Adipose tissue (tissue), 3 donors: ENCODE data around the gene FPR3. TPM values are rescaled to one million over a fixed set of nuclear protein-coding genes. Genes with fewer than 3 reads are reported as not detected.
"Not testable (repeated sequence)": the region's sequence is repeated elsewhere in the genome, so short reads cannot be mapped to it uniquely, and the experiment has no call there.

Experiments used
- H3K27ac ChIP-seq: one replicate; pipeline ENCODE4 v1.5.1; 2013; ENCODE audit warnings: low read depth, low read length
- WGBS, 3 donors: extraction: QIAGEN DNeasy Blood & Tissue Kit; methylation state at CpG; one replicate each; pipeline ENCODE4 v1.1.7; 2013; 5-methylcytosine and 5-hydroxymethylcytosine counted together
- polyA plus RNA-seq, 3 donors: library from polyadenylated mRNA; stranded (reverse); fragments of 200-250 nt; gene quantifications; one replicate each; pipeline ENCODE4 v1.2.3, GENCODE V29; 2013
- donor health status: healthy with polysubstance abuse.
- donor health status: Bipolar disorder and iron deficiency.
- donor health status: healthy.

FPR3 gene
- 1 to 10 TPM in 2 of 3 donors, under 1 TPM in 1; 0.67 to 4.5 (median 1.6) TPM for polyA plus RNA-seq

GRCh38 chr19:51794885-51795490 lies at the start of gene FPR3:
TSS of gene FPR3 (plus strand) at chr19:51795157. CDS start at chr19:51823749, 28,592 bp downstream.
- WGBS, 3 donors = 51 to 68% (median 63%) methylated on average over 2 of the region's 2 CpGs

GRCh38 chr19:51746731-51747130 lies 48.2 kb upstream of the FPR3 start:
- H3K27ac ChIP-seq = no peak overlapping the region
- WGBS, 3 donors = 54 to 78% (median 77%) methylated on average over 7 of the region's 7 CpGs

More at GRCh38 chr19:51794885-51795490, at the start of gene FPR3:
- H3K27ac ChIP-seq = no peak within 1 kb of the TSS

- 67 to 86% (median 84%) methylated on average over 4 of the region's 4 CpGs for WGBS, 3 donors
- no peak overlapping the region for H3K27ac ChIP-seq
Measured at GRCh38 chr19:51749979-51750378, 45.0 kb upstream of the FPR3 start.

GRCh38 chr19:51750400-51751094 lies 44.4 kb upstream of the FPR3 start:
- H3K27ac ChIP-seq = no peak overlapping the region
- WGBS, 3 donors = 69 to 77% (median 70%) methylated on average over 7 of the region's 7 CpGs

GRCh38 chr19:51751655-51752054 lies 43.3 kb upstream of the FPR3 start, which contains the start of gene FPR1:
TSS of gene FPR1 (minus strand) at chr19:51751878. CDS start at chr19:51746994, 4,884 bp downstream.
- 31 to 79% (median 78%) methylated on average over 2 of the region's 2 CpGs for WGBS, 3 donors

GRCh38 chr19:51754109-51754508 lies 40.8 kb upstream of the FPR3 start:
- no peak overlapping the region for H3K27ac ChIP-seq
- 59 to 71% (median 68%) methylated on average over 6 of the region's 6 CpGs for WGBS, 3 donors

More at GRCh38 chr19:51751655-51752054, 43.3 kb upstream of the FPR3 start, which contains the start of gene FPR1:
- H3K27ac ChIP-seq = no peak within 1 kb of the TSS

- peak overlapping the region; percentile 59 for H3K27ac ChIP-seq
- WGBS, 3 donors = 75 to 85% (median 84%) methylated on average over 4 of the region's 4 CpGs
Measured at GRCh38 chr19:51754770-51755169, 40.2 kb upstream of the FPR3 start.

GRCh38 chr19:51755571-51755970 lies 39.4 kb upstream of the FPR3 start:
- no peak overlapping the region for H3K27ac ChIP-seq

GRCh38 chr19:51760697-51761356 lies 34.1 kb upstream of the FPR3 start, which contains the start of gene FPR2:
TSS of gene FPR2 (plus strand) at chr19:51761180. CDS start at chr19:51768659, 7,479 bp downstream.
- no peak within 1 kb of the TSS for H3K27ac ChIP-seq
- WGBS, 3 donors = 47 to 51% (median 50%) methylated on average over 8 of the region's 8 CpGs

More at GRCh38 chr19:51755571-51755970, 39.4 kb upstream of the FPR3 start:
- WGBS, 3 donors = 76 to 78% (median 77%) methylated on average over 7 of the region's 7 CpGs

GRCh38 chr19:51761696-51762095 lies 33.3 kb upstream of the FPR3 start:
- H3K27ac ChIP-seq = no peak overlapping the region
- 71 to 79% (median 72%) methylated on average over 7 of the region's 7 CpGs for WGBS, 3 donors

- no peak overlapping the region for H3K27ac ChIP-seq
- 42 to 45% (median 44%) methylated on average over 5 of the region's 5 CpGs for WGBS, 3 donors
Measured at GRCh38 chr19:51765086-51765485, 29.9 kb upstream of the FPR3 start.

GRCh38 chr19:51766461-51766860 lies 28.5 kb upstream of the FPR3 start:
- 55 to 59% (median 56%) methylated on average over 5 of the region's 5 CpGs for WGBS, 3 donors
- no peak overlapping the region for H3K27ac ChIP-seq

- WGBS, 3 donors = 25 to 51% (median 45%) methylated on average over 10 of the region's 10 CpGs
- peak overlapping the region; percentile 78 for H3K27ac ChIP-seq
Measured at GRCh38 chr19:51771376-51772130, 23.4 kb upstream of the FPR3 start.

- WGBS, 3 donors = 46 to 55% (median 51%) methylated on average over 6 of the region's 6 CpGs
- H3K27ac ChIP-seq = no peak overlapping the region
Measured at GRCh38 chr19:51772977-51773376, 22.0 kb upstream of the FPR3 start.

- WGBS, 3 donors = 73 to 92% (median 92%) methylated on average over 1 of the region's 1 CpG
- not testable (repeated sequence) for H3K27ac ChIP-seq
Measured at GRCh38 chr19:51776561-51776960, 18.4 kb upstream of the FPR3 start.

- WGBS, 3 donors = 24 to 32% (median 31%) methylated on average over 23 of the region's 23 CpGs
- H3K27ac ChIP-seq = no peak overlapping the region
Measured at GRCh38 chr19:51777570-51778462, 17.1 kb upstream of the FPR3 start.

- no peak overlapping the region for H3K27ac ChIP-seq
- WGBS, 3 donors = 48 to 66% (median 60%) methylated on average over 1 of the region's 1 CpG
Measured at GRCh38 chr19:51779181-51779580, 15.8 kb upstream of the FPR3 start.
